ENCODE results near the gene MYO9A. TPM values are rescaled to one million over a fixed set of nuclear protein-coding genes. Genes with fewer than 3 reads are reported as not detected.
"Not testable (repeated sequence)": the region's sequence is repeated elsewhere in the genome, so short reads cannot be mapped to it uniquely, and the experiment has no call there.

MYO9A gene
- total and polyA plus RNA-seq, 4 donors: 17.2 to 116 (median 40.4) TPM

DNA sequence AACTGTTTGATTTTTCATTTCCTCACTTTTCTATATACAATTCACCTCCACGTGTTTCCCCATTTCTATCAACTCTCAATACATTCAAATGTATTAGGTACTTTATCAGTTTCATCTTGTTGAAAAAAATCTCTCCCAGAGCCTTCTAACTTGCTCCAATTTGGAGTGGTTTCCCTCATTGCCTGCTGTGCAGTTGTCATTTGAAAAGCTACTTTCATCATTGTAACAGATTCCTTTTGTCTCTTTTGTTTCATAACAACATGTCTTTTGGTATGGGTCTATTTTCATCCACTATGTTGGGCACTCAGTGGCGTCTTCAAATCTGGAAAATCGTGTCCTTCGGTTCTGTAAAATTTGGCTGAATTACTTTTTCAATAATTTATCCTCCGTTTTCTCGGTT, 232.6 kb downstream of the MYO9A start:
- H3K9me3 ChIP-seq (ENCODE audit: control insufficient read depth, insufficient read depth, low read length): no peaks in the 10 kb centered on the region
- WGBS (ENCODE audit: insufficient coverage): 88% methylated on average over 4 of the region's 6 CpGs
- no peak for DNase-seq (ENCODE audit: low read depth in 4 of 6, low spot score in 6 of 6)
- H3K36me3 ChIP-seq (ENCODE audit: control insufficient read depth, insufficient read depth, low read length): peaks cover 4% of the 10 kb centered on the region
- H3K27me3 ChIP-seq (ENCODE audit: control insufficient read depth, insufficient read depth, low read length): no peaks in the 10 kb centered on the region
- no peaks in the 10 kb centered on the region for H3K4me1 ChIP-seq (ENCODE audit: control insufficient read depth, insufficient read depth, low read length)
- no peak overlapping the region for H3K27ac ChIP-seq (ENCODE audit: low read depth, low read length)
- no peak overlapping the region for H3K4me3 ChIP-seq (ENCODE audit: low read depth, low read length)

DNA sequence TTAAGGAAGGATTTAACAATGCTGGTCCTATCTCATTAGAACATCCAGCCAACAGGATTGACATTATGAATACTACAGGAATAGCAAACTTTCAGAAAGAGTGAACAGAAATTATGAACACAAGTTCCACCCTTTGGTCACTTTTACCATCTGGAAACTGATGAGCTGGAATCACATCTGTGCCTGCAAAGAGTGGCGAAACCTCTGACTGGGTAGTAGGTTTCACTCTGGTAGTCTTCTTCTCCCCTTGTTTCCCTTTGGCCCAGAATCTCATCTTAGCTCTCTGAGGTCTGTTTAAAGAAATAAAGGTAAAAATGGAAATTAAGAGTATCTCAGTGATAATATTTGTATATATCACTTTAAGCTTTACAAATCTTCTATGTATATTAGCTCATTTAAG, 234.5 kb downstream of the MYO9A start:
- Histone ChIP-seq H3K27me3 (ENCODE audit: control insufficient read depth, insufficient read depth, low read length) (no peaks in the 10 kb centered on the region), H3K4me1 (ENCODE audit: control insufficient read depth, insufficient read depth, low read length) (no peaks in the 10 kb centered on the region), H3K4me3 (ENCODE audit: low read depth, low read length) (no peak overlapping the region), H3K27ac (ENCODE audit: low read depth, low read length) (no peak overlapping the region), H3K36me3 (ENCODE audit: control insufficient read depth, insufficient read depth, low read length) (peaks cover 4% of the 10 kb centered on the region), H3K9me3 (ENCODE audit: control insufficient read depth, insufficient read depth, low read length) (no peaks in the 10 kb centered on the region)
- no CpG with 5 or more reads among the region's 1 CpG for WGBS (ENCODE audit: insufficient coverage)
- no peak for DNase-seq (ENCODE audit: low read depth in 4 of 6, low spot score in 6 of 6)

- no peak overlapping the region for H3K27ac ChIP-seq (ENCODE audit: low read depth, low read length)
- H3K9me3 ChIP-seq (ENCODE audit: control insufficient read depth, insufficient read depth, low read length): no peaks in the 10 kb centered on the region
- H3K36me3 ChIP-seq (ENCODE audit: control insufficient read depth, insufficient read depth, low read length): peaks cover 10% of the 10 kb centered on the region
- no peaks in the 10 kb centered on the region for H3K27me3 ChIP-seq (ENCODE audit: control insufficient read depth, insufficient read depth, low read length)
- no peaks in the 10 kb centered on the region for H3K4me1 ChIP-seq (ENCODE audit: control insufficient read depth, insufficient read depth, low read length)
- WGBS (ENCODE audit: insufficient coverage): 100% methylated on average over 1 of the region's 6 CpGs
- H3K4me3 ChIP-seq (ENCODE audit: low read depth, low read length): no peak overlapping the region
- no peak for DNase-seq (ENCODE audit: low read depth in 4 of 6, low spot score in 6 of 6)
Observed at GRCh38 chr15:71880276-71880675, 237.7 kb downstream of the MYO9A start.

DNA sequence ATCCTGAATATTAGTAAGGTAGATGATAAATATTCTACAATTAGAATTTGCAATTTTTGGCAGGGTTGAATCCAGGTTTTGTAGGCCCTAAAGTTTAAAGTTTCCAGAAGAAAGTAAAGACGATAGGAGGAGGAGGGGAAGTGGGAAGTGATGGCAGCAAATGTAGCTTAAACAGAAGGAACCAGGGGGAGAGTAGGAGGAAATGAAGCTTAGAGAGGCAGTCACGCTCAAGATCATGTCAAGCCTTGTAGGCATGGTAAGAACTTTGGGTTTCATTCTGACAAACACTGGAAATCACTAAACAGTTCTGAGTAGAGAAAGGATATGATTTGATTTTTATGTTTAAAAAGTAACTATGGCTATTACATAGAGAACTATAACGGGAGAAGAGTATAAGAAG, 243.7 kb downstream of the MYO9A start:
- peaks cover 12% of the 10 kb centered on the region for H3K36me3 ChIP-seq (ENCODE audit: control insufficient read depth, insufficient read depth, low read length)
- no peak for DNase-seq (ENCODE audit: low read depth in 4 of 6, low spot score in 6 of 6)
- H3K27ac ChIP-seq (ENCODE audit: low read depth, low read length): no peak overlapping the region
- H3K4me1 ChIP-seq (ENCODE audit: control insufficient read depth, insufficient read depth, low read length): no peaks in the 10 kb centered on the region
- H3K9me3 ChIP-seq (ENCODE audit: control insufficient read depth, insufficient read depth, low read length): no peaks in the 10 kb centered on the region
- 84% methylated on average over 2 of the region's 3 CpGs for WGBS (ENCODE audit: insufficient coverage)
- no peaks in the 10 kb centered on the region for H3K27me3 ChIP-seq (ENCODE audit: control insufficient read depth, insufficient read depth, low read length)
- H3K4me3 ChIP-seq (ENCODE audit: low read depth, low read length): no peak overlapping the region

DNA sequence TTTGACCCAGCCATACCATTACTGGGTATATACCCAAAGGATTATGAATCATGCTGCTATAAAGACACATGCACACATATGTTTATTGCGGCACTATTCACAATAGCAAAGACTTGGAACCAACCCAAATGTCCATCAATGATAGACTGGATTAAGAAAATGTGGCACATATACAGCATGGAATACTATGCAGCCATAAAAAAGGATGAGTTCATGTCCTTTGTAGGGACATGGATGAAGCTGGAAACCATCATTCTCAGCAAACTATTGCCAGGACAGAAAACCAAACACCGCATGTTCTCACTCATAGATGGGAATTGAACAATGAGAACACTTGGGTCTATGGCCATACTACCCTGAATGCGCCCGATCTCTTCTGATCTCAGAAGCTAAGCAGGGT, 259.7 kb downstream of the MYO9A start:
- not testable (repeated sequence) for H3K27me3 ChIP-seq (ENCODE audit: control insufficient read depth, insufficient read depth, low read length); H3K4me1 ChIP-seq (ENCODE audit: control insufficient read depth, insufficient read depth, low read length); H3K36me3 ChIP-seq (ENCODE audit: control insufficient read depth, insufficient read depth, low read length); H3K9me3 ChIP-seq (ENCODE audit: control insufficient read depth, insufficient read depth, low read length); H3K4me3 ChIP-seq (ENCODE audit: low read depth, low read length); DNase-seq (ENCODE audit: low read depth in 4 of 6, low spot score in 6 of 6); H3K27ac ChIP-seq (ENCODE audit: low read depth, low read length)
- WGBS (ENCODE audit: insufficient coverage): 100% methylated on average over 2 of the region's 4 CpGs

DNA sequence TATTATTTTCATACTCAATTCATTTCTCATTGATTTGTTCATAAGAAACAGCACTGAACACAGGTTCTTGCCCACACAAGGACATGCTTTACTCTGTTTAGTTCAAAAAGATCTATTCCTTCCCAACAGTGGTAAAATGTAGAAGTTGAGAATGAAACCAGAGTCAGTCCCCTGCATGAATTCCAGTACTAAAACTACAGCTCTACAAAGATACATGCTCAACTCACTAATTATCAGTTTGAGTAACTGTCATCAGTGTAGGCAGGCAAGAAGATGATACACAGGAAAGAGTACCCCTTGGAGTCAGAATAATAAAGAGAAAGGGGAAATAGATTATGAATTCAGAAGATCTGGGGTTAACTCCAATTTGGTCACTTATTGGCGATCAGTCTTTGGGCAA, 264.4 kb downstream of the MYO9A start:
- no peak for DNase-seq (ENCODE audit: low read depth in 4 of 6, low spot score in 6 of 6)
- WGBS (ENCODE audit: insufficient coverage): no CpG with 5 or more reads among the region's 1 CpG
- Histone ChIP-seq H3K36me3 (ENCODE audit: control insufficient read depth, insufficient read depth, low read length) (peaks cover 14% of the 10 kb centered on the region), H3K4me1 (ENCODE audit: control insufficient read depth, insufficient read depth, low read length) (no peaks in the 10 kb centered on the region), H3K27me3 (ENCODE audit: control insufficient read depth, insufficient read depth, low read length) (no peaks in the 10 kb centered on the region), H3K9me3 (ENCODE audit: control insufficient read depth, insufficient read depth, low read length) (no peaks in the 10 kb centered on the region), H3K4me3 (ENCODE audit: low read depth, low read length) (no peak overlapping the region), H3K27ac (ENCODE audit: low read depth, low read length) (no peak overlapping the region)

DNA sequence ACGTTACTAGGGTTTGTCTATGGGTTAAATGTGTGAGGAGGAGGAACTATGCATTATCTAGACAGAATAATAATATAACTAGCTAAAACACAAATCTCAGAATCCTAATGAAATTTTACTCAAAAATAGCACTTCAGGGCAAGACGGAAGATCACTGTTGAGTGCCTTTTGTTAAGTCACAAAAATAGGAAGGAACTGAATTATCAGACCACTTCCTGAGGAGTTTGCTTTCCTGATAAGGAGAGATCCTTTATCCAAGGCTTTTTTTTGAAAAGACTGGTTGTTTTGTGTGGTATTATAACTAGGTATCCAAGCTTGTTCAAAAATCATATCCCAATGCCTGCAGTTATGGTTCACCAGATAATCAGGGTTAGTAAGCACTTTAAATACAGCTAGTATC, 273.0 kb downstream of the MYO9A start:
- Histone ChIP-seq H3K4me1 (ENCODE audit: control insufficient read depth, insufficient read depth, low read length) (no peaks in the 10 kb centered on the region), H3K36me3 (ENCODE audit: control insufficient read depth, insufficient read depth, low read length) (peaks cover 29% of the 10 kb centered on the region), H3K27ac (ENCODE audit: low read depth, low read length) (no peak overlapping the region), H3K4me3 (ENCODE audit: low read depth, low read length) (no peak overlapping the region), H3K9me3 (ENCODE audit: control insufficient read depth, insufficient read depth, low read length) (no peaks in the 10 kb centered on the region), H3K27me3 (ENCODE audit: control insufficient read depth, insufficient read depth, low read length) (no peaks in the 10 kb centered on the region)
- no CpG with 5 or more reads among the region's 2 CpGs for WGBS (ENCODE audit: insufficient coverage)
- no peak for DNase-seq (ENCODE audit: low read depth in 4 of 6, low spot score in 6 of 6)

DNA sequence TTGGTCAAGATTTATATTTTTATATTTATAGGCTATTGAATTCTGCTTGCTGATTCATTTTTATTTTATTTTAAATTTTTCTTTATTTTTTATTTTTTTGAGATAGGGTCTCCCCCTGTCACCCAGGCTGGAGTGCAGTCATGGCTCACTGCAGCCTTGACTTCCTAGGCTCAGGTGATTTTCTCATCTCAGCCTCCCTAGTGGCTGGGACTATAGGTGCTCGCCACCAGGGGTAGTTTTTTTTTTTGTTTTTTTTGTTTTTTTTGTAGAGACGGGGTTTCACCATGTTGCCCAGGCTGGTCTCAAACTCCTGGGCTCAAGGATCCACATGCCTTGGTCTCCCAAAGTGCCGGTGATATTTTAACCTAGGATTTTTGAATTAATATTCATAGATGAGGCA, 276.4 kb downstream of the MYO9A start:
- Histone ChIP-seq H3K36me3 (ENCODE audit: control insufficient read depth, insufficient read depth, low read length) (peaks cover 23% of the 10 kb centered on the region), H3K9me3 (ENCODE audit: control insufficient read depth, insufficient read depth, low read length) (no peaks in the 10 kb centered on the region), H3K4me3 (ENCODE audit: low read depth, low read length) (no peak overlapping the region), H3K4me1 (ENCODE audit: control insufficient read depth, insufficient read depth, low read length) (no peaks in the 10 kb centered on the region), H3K27ac (ENCODE audit: low read depth, low read length) (no peak overlapping the region), H3K27me3 (ENCODE audit: control insufficient read depth, insufficient read depth, low read length) (no peaks in the 10 kb centered on the region)
- no peak for DNase-seq (ENCODE audit: low read depth in 4 of 6, low spot score in 6 of 6)
- WGBS (ENCODE audit: insufficient coverage): no CpG with 5 or more reads among the region's 3 CpGs

DNA sequence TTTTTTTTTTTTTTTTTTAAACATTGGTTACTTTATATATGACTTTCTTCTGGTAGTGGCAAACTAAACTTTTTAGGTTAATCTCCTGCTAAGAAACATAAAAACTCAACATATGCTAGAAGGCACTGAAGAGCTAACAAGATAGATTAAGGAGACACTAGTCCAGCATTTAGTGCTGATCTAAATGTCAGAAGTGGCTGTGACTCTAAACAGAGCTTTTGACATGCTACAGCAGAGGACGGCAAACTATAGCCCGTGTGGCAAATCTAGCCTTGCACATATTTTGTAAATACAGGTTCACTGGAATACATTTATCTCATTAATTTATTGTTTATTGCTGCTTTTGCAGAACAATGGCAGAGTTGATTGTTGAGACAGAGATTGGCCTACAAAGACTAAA, 287.0 kb downstream of the MYO9A start:
- H3K36me3 ChIP-seq (ENCODE audit: control insufficient read depth, insufficient read depth, low read length): peaks cover 5% of the 10 kb centered on the region
- no peak overlapping the region for H3K4me3 ChIP-seq (ENCODE audit: low read depth, low read length)
- no peaks in the 10 kb centered on the region for H3K4me1 ChIP-seq (ENCODE audit: control insufficient read depth, insufficient read depth, low read length)
- no peaks in the 10 kb centered on the region for H3K9me3 ChIP-seq (ENCODE audit: control insufficient read depth, insufficient read depth, low read length)
- no CpG with 5 or more reads among the region's 2 CpGs for WGBS (ENCODE audit: insufficient coverage)
- no peak overlapping the region for H3K27ac ChIP-seq (ENCODE audit: low read depth, low read length)
- no peaks in the 10 kb centered on the region for H3K27me3 ChIP-seq (ENCODE audit: control insufficient read depth, insufficient read depth, low read length)
- no peak for DNase-seq (ENCODE audit: low read depth in 4 of 6, low spot score in 6 of 6)

GRCh38 chr15:71826196-71826595, 291.8 kb downstream of the MYO9A start:
- Histone ChIP-seq H3K27ac (ENCODE audit: low read depth, low read length) (no peak overlapping the region), H3K27me3 (ENCODE audit: control insufficient read depth, insufficient read depth, low read length) (no peaks in the 10 kb centered on the region), H3K9me3 (ENCODE audit: control insufficient read depth, insufficient read depth, low read length) (peaks cover 2% of the 10 kb centered on the region), H3K36me3 (ENCODE audit: control insufficient read depth, insufficient read depth, low read length) (peaks cover 5% of the 10 kb centered on the region), H3K4me1 (ENCODE audit: control insufficient read depth, insufficient read depth, low read length) (no peaks in the 10 kb centered on the region), H3K4me3 (ENCODE audit: low read depth, low read length) (no peak overlapping the region)
- 40% methylated on average over 1 of the region's 5 CpGs for WGBS (ENCODE audit: insufficient coverage)
- DNase-seq (ENCODE audit: low read depth in 4 of 6, low spot score in 6 of 6): no peak
